Superior temporal gyrus (tissue), 1 donor: ENCODE measurements around the gene M1AP.

Source experiments
- DNase-seq: peaks from one replicate; pipeline ENCODE4 v3.0.0-alpha.2; 2016; ENCODE audit errors: extremely low spot score

Gene M1AP, protein sequence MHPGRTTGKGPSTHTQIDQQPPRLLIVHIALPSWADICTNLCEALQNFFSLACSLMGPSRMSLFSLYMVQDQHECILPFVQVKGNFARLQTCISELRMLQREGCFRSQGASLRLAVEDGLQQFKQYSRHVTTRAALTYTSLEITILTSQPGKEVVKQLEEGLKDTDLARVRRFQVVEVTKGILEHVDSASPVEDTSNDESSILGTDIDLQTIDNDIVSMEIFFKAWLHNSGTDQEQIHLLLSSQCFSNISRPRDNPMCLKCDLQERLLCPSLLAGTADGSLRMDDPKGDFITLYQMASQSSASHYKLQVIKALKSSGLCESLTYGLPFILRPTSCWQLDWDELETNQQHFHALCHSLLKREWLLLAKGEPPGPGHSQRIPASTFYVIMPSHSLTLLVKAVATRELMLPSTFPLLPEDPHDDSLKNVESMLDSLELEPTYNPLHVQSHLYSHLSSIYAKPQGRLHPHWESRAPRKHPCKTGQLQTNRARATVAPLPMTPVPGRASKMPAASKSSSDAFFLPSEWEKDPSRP

GRCh38 chr2:74648009-74648443 lies at the start of gene M1AP:
M1AP (minus strand) TSS chr2:74648330; CDS start chr2:74640275, 8,055 bp downstream.
- DNase-seq = no peak

DNA sequence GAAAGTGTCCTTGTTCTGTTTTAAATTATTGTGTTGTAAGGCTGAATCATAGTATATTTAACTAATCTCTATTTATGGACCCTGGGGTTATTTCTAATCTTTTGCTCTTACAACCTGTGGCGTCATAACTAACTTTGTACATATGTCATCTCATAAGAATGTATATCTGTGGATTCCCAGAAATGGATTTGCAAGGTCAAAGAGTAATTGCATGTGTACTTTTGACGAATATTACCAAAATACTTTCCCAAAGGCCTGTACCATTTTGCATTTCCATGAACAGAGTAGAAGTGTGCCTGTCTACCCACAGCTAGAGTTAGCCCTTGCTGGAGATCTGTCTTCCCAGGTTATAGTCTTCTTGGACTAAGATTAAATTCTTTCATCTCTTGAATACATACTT lies 48.7 kb upstream of the M1AP start:
- no peak for DNase-seq

GRCh38 chr2:74695663-74696062 lies 47.5 kb upstream of the M1AP start:
- DNase-seq = no peak

- no peak for DNase-seq
These were observed 46.2 kb upstream of the M1AP start for GRCh38 chr2:74694281-74694680.

GRCh38 chr2:74693668-74694067 lies 45.5 kb upstream of the M1AP start:
- no peak for DNase-seq

DNA sequence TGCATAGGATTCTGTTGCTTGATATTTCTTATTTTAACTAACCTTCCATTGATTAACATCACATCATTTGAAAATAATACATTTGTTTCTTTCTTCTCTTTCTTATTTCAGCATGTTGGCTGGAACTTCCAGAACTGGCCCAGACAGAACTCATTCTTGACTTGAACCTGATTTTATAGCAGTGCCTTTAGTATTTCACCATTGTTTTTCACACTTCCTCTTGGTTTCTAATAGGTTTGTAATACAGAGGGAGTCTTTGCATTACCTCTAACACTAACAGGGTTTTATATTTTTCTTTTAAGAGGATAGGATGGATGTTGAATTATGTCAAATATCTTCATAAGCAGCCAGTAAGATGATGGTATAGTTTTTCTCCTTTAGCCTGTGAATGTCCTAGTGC lies 45.1 kb upstream of the M1AP start:
- DNase-seq = no peak

DNA sequence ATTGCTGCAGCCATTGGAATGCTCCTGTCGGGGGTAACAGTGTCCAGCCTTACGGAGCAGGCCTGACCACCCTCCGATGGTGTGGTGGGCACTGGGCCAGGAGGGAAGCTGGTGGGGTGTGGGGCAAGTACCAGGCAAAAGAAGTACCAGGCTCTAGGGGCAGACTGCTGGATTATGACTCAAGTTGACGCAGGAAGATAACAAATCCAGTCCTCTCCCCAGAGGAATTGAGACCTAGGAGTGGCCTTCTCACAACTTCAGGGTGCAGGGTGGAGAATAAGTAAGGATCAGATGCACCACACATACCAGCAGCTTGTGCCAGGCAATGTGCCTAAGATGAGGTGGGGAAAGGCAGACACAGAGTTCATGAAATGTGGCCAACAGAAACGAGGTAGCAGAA lies 43.8 kb upstream of the M1AP start:
- no peak for DNase-seq

GRCh38 chr2:74690571-74690970 lies 42.4 kb upstream of the M1AP start:
- DNase-seq = peak; percentile 75

DNA sequence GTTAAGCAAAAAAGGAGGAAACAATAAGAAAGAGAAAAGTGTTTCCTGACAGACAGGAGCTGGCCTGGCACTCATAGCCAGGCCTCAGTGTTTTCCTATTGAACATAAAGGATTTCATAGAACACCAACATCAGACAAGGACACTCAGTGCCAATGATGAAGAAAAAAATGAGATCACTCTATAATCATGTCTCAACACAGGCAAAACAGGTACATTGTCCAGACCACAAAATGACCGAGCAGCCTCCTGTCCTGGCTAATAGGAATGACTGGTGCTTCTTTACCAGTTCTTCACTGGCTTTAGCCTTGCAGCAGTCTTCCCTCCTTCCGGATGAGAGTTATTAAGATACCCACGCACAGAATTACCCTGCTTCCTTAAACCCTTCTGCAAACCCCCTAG lies 41.5 kb upstream of the M1AP start:
- no peak for DNase-seq

GRCh38 chr2:74688881-74689280 lies 40.8 kb upstream of the M1AP start:
- no peak for DNase-seq

DNA sequence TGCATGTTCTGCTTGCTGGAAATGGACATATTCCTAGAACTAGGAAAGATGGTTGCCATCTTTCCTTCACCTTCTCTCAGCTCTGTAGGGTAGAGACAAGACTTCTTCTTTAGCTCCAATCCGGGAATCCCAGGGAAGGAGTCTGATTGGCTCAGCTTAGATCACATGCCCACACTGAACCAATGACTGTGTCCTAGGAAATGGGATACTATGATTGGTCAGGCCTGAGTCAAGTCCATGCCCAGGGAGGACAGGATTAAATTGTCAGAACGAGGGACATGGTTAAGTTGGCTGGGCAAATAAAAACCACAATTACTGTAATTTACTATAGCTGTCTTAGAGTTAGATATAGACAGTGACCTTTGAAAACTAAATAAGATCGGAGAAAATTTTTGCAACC lies 37.3 kb upstream of the M1AP start:
- DNase-seq = no peak

DNA sequence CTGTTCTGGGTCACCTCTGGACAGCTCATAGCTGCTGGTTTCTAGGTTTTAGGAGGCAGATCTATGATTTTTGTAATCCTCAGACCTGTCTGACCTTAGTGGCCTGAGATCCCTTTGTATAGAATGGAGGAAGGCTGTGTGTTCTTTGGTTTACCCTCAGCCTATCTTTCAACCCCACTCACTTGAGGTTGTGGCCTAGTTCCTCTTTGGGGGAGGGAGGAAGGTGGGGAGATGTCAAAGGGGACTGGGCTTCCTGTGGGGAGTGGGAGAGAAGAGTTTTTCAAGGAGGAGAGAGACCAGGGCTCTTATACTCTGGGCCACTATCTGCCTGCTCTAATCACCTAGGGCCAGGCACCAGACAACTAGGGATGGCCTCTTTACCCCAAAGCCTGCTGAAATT lies 34.4 kb upstream of the M1AP start:
- DNase-seq = no peak

- DNase-seq = no peak
These were observed 31.5 kb upstream of the M1AP start for GRCh38 chr2:74679615-74680014.

- no peak for DNase-seq
These were observed 28.2 kb upstream of the M1AP start for GRCh38 chr2:74676331-74676730.

GRCh38 chr2:74675090-74675489 lies 27.0 kb upstream of the M1AP start:
- DNase-seq = no peak

- no peak for DNase-seq
These were observed 25.8 kb upstream of the M1AP start for GRCh38 chr2:74673826-74674528.

- DNase-seq = no peak
These were observed 23.3 kb upstream of the M1AP start for GRCh38 chr2:74671479-74671878.

GRCh38 chr2:74670263-74670662 lies 22.1 kb upstream of the M1AP start:
- DNase-seq = no peak

DNA sequence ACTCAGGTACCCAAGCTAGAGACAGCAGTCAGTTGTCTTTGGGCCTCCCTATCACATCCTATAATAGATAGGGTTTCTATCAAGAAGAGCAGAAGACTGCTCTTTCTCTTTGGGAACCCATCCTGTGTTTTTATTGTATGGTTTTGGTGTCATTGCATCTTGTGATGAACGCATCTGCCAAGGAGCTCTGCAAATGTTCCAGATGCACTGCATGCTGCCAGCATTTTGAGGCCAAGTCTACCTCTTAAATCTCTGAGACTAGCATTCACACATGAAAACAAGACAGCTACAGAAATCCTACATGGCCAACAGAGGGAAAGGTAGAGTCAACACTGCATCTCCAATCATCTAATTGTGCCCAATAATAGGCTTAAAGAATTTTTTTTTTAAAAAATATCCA lies 20.0 kb upstream of the M1AP start:
- peak; percentile 46 for DNase-seq

DNA sequence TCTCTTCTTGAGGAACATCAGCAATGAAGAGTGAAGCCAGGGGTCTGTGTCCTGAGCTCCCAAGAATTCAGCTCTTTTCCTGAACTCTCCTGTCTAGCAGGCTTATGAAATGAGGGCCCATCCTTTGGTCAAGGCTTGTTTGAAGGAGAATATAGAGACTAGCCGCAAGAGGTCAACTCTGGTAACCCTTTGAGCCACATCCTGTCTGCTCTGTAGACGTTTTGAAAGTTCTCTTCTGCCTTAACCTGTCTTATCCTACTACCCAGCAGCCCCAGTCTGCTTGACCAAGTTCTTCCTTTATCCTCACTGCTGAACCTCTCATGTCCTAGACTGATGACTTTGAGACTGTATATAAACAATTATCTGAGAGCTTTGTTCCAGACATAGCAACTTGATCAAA lies 11.3 kb upstream of the M1AP start:
- no peak for DNase-seq

DNA sequence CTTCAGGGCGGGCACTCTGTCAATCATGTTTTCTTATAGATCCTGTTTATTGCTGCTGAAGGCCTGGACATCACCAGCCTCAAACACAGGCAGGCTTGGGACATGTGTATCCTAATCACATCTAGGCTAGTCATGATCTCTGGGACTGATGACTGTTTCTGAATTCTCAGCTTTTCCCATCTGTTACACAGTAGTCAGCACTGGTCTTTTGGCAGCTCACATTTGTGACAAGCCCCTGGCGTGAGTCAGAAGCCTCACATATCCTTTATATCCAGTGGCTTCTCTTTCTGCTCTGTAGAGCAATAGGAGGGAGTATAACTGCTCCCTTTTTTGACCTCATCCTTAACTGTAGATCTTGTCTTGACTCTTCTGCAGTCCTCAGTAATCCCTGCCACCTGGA lies 10.4 kb upstream of the M1AP start:
- no peak for DNase-seq

DNA sequence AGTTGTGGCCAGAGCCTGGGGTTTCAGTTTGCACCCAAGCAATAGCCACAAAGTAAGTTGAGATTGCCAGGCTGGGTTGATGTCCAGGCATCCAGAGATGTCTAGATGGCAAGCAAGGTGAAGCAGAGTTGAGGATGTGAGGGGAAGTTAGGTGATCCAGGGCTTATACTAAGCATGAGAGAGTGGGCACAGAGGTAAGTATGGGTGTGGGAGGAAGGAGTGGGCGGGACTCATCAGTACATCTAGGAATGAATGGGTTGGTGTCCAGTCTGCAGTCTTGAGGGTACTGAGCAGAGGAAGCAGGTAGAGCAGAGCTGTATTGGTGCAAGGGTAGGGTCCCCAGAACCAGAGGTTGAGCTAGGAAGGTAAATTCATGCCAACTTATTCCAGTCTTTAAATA lies 7.4 kb upstream of the M1AP start:
- no peak for DNase-seq
